Muscle of arm (tissue), 12 donors: ENCODE data around the gene REV1. TPM values are rescaled to one million over a fixed set of nuclear protein-coding genes. Genes with fewer than 3 reads are reported as not detected.
"Not testable (repeated sequence)": the region's sequence is repeated elsewhere in the genome, so short reads cannot be mapped to it uniquely, and the experiment has no call there.

Experiments
- DNase-seq: peaks from one replicate; pipeline ENCODE4 v3.0.0-alpha.2; 2013
- polyA plus RNA-seq, 12 donors: library from polyadenylated mRNA; unstranded; fragments of 120-200 nt; gene quantifications; one replicate each; pipeline ENCODE4 v1.2.1, GENCODE V29; 2013; ENCODE audit not compliant: insufficient read length in 12 of 12

REV1 gene
- polyA plus RNA-seq, 12 donors = 23.1 to 56.8 (median 37.5) TPM; not detected in 1

GRCh38 chr2:99404797-99405669 lies 84.8 kb downstream of the REV1 start:
- no peak for DNase-seq

- DNase-seq = no peak
Observed at GRCh38 chr2:99404039-99404796, 85.6 kb downstream of the REV1 start.

GRCh38 chr2:99403524-99403923 lies 86.3 kb downstream of the REV1 start:
- DNase-seq = no peak

- no peak for DNase-seq
Observed at GRCh38 chr2:99403084-99403483, 86.7 kb downstream of the REV1 start.

GRCh38 chr2:99401841-99402240 lies 88.0 kb downstream of the REV1 start:
- no peak for DNase-seq

GRCh38 chr2:99399795-99400194 lies 90.0 kb downstream of the REV1 start:
- no peak for DNase-seq

GRCh38 chr2:99399063-99399462 lies 90.8 kb downstream of the REV1 start:
- no peak for DNase-seq

GRCh38 chr2:99398303-99398702 lies 91.5 kb downstream of the REV1 start:
- no peak for DNase-seq

- no peak for DNase-seq
Observed at GRCh38 chr2:99397266-99397920, 92.4 kb downstream of the REV1 start.

- DNase-seq = no peak
Observed at GRCh38 chr2:99395589-99396130, 94.2 kb downstream of the REV1 start.

GRCh38 chr2:99389946-99390345 lies 99.9 kb downstream of the REV1 start:
- no peak for DNase-seq

- DNase-seq = no peak
Observed at GRCh38 chr2:99389371-99389770, 100.4 kb downstream of the REV1 start.

- DNase-seq = no peak
Observed at GRCh38 chr2:99388892-99389291, 100.9 kb downstream of the REV1 start.

- DNase-seq = no peak
Observed at GRCh38 chr2:99386011-99386410, 103.8 kb downstream of the REV1 start.

GRCh38 chr2:99382143-99382542 lies 107.7 kb downstream of the REV1 start:
- no peak for DNase-seq

- no peak for DNase-seq
Observed at GRCh38 chr2:99380376-99381010, 109.3 kb downstream of the REV1 start.

- no peak for DNase-seq
Observed at GRCh38 chr2:99377879-99378278, 111.9 kb downstream of the REV1 start.

- no peak for DNase-seq
Observed at GRCh38 chr2:99376254-99376864, 113.5 kb downstream of the REV1 start.

GRCh38 chr2:99374747-99375146 lies 115.1 kb downstream of the REV1 start:
- no peak for DNase-seq

- DNase-seq = no peak
Observed at GRCh38 chr2:99373144-99373543, 116.7 kb downstream of the REV1 start.

- DNase-seq = not testable (repeated sequence)
Observed at GRCh38 chr2:99368854-99369253, 121.0 kb downstream of the REV1 start.
